ENCODE measurements around the gene ACVR2B.
A peak's percentile ranks its signal among the peaks of the same experiment; 100 is the strongest.

Gene ACVR2B

DNA sequence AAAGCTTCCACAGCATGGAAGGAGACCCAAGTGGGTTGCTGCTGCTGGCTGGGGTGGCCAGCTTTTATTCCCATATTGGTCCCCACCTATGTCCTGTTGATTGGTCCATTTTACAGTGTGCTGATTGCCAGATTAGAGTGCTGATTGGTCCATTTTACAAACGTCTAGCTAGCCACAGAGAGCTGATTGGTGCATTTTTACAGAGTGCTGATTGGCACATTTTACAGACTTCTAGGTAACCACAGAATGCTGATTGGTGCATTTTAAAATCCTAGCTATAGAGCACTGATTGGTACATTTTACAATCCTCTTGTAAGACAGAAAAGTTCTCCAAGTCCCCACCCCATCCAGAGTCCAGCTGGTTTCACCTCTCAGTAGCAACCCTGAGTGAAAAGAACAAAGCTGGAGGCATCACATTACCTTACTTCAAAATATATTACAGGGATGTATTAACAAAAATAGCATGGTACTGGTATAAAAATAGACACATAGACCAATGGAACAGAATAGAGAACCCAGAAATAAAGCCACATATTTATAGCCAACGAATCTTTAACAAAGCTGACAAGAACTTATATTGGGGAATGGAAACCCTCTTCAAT lies 7.5 kb upstream of the ACVR2B start:
- WGBS (ENCODE audit: insufficient coverage, insufficient read length): no CpG with 5 or more reads among the region's 2 CpGs
- H3K27ac ChIP-seq (ENCODE audit: low read length): no peak overlapping the region
- no peak for DNase-seq (ENCODE audit: low read depth, low spot score)
- H3K9me3 ChIP-seq (ENCODE audit: control insufficient read depth, insufficient read depth, low read length): no peaks in the 10 kb centered on the region
- H3K4me1 ChIP-seq (ENCODE audit: control insufficient read depth, insufficient read depth, low read length): no peaks in the 10 kb centered on the region
- no peaks in the 10 kb centered on the region for H3K36me3 ChIP-seq (ENCODE audit: control insufficient read depth, insufficient read depth, low read length)
- no peak overlapping the region for H3K4me3 ChIP-seq (ENCODE audit: low read length)
- no peaks in the 10 kb centered on the region for H3K27me3 ChIP-seq (ENCODE audit: control insufficient read depth, insufficient read depth, low read length)

DNA sequence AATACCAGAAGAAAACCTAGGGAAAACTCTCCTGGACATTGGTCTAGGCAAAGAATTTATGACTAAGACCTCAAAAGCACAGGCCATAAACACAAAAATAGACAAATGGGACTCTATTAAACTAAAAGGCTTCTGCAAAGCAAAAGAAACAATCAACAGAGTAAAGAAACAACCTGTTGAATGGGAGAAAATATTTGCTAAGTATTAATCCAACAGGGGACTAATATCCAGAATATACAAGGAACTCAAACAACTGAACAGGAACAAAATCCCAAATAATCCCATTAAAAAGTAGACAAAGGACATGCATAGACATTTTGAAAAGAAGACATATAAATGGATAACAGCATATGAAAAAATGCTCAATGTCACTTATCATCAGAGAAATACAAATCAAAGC lies 6.9 kb upstream of the ACVR2B start:
- Histone ChIP-seq H3K27me3 (ENCODE audit: control insufficient read depth, insufficient read depth, low read length) (no peaks in the 10 kb centered on the region), H3K4me1 (ENCODE audit: control insufficient read depth, insufficient read depth, low read length) (no peaks in the 10 kb centered on the region), H3K4me3 (ENCODE audit: low read length) (no peak overlapping the region), H3K27ac (ENCODE audit: low read length) (no peak overlapping the region), H3K36me3 (ENCODE audit: control insufficient read depth, insufficient read depth, low read length) (no peaks in the 10 kb centered on the region), H3K9me3 (ENCODE audit: control insufficient read depth, insufficient read depth, low read length) (no peaks in the 10 kb centered on the region)
- DNase-seq (ENCODE audit: low read depth, low spot score): no peak

DNA sequence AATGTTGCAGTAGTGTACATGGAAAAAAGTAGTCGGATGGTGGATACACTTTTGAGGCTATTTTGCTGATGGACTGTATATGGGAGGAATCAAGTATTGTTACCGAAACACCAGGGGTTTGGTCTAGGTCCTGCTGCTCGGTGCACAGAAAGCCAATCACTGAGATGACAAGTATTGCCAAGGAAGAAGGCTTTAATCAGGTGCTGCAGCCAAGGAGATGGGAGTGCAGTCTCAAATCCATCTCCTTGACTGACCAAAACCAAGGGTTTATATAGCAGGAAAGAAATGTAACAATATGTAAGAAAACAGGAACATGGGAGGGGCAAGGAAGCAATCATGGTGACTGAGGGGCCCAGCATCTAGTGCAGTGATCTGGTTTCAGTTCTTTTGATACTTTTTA lies 2.8 kb upstream of the ACVR2B start:
- Histone ChIP-seq H3K27ac (ENCODE audit: low read length) (no peak overlapping the region), H3K4me1 (ENCODE audit: control insufficient read depth, insufficient read depth, low read length) (peaks cover 2% of the 10 kb centered on the region; the same call in 1 of the 2 replicates), H3K27me3 (ENCODE audit: control insufficient read depth, insufficient read depth, low read length) (no peaks in the 10 kb centered on the region), H3K4me3 (ENCODE audit: low read length) (no peak overlapping the region), H3K9me3 (ENCODE audit: control insufficient read depth, insufficient read depth, low read length) (no peaks in the 10 kb centered on the region), H3K36me3 (ENCODE audit: control insufficient read depth, insufficient read depth, low read length) (no peaks in the 10 kb centered on the region; the same call in 1 of the 2 replicates)
- no CpG with 5 or more reads among the region's 3 CpGs for WGBS (ENCODE audit: insufficient coverage, insufficient read length)
- DNase-seq (ENCODE audit: low read depth, low spot score): no peak

DNA sequence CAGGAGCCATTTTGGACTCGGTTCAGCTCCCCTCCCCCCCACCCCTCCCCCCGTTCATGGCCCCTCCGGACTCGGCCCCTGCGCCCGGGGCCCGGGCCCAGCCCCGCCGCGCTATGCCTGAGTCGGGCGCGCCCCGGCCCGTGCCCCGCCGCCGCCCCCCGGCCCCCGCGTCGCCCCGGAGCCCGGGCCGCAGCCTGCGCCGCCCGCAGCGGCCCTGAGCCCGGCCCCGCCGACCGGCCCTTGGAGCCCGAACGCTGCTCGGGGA lies 155 bp downstream of the ACVR2B start:
- no peak overlapping the region for H3K27ac ChIP-seq (ENCODE audit: low read length)
- no CpG with 5 or more reads among the region's 36 CpGs for WGBS (ENCODE audit: insufficient coverage, insufficient read length)

DNA sequence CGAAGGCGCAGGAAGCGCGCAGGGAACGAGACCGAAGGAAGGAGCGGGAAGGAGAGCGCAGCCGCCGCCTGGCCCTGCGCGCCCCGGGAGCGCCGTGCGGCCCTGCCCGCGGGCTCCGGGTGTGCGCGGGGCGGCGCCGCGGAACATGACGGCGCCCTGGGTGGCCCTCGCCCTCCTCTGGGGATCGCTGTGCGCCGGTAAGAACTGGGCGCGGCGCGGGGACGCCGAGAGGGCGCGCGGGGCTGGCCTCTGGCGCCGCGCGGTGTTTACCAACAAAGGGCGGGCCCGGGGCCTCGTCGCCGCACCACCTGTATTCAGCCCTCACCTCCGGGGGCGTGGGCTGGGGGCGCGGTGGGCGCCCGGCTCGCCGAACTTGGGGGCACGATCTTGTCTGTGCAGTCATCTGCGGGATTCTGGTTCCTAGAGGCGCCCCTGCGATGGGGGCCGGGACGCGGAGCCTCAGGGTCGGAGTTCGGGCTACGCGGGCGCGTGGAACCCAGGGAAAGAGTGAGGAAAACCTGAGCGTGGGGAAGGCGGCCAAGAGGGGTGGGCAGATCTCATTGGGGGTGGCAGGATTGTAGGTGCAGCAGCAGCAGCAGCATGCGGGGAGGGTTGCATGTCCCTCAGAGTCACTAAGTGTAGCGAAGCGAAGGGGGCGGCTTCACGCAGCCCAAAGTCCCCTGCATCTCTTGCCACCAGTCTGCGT lies 641 bp downstream of the ACVR2B start:
- no peak overlapping the region for H3K27ac ChIP-seq (ENCODE audit: low read length)

More for the DNA sequence above, 155 bp downstream of the ACVR2B start:
- Histone ChIP-seq H3K9me3 (ENCODE audit: control insufficient read depth, insufficient read depth, low read length) (no peaks in the 10 kb centered on the region), H3K36me3 (ENCODE audit: control insufficient read depth, insufficient read depth, low read length) (no peaks in the 10 kb centered on the region; the same call in 1 of the 2 replicates), H3K4me1 (ENCODE audit: control insufficient read depth, insufficient read depth, low read length) (peaks cover 4% of the 10 kb centered on the region), H3K27me3 (ENCODE audit: control insufficient read depth, insufficient read depth, low read length) (no peaks in the 10 kb centered on the region), H3K4me3 (ENCODE audit: low read length) (peak overlapping the region; percentile 99)
- no peak for DNase-seq (ENCODE audit: low read depth, low spot score)

DNA sequence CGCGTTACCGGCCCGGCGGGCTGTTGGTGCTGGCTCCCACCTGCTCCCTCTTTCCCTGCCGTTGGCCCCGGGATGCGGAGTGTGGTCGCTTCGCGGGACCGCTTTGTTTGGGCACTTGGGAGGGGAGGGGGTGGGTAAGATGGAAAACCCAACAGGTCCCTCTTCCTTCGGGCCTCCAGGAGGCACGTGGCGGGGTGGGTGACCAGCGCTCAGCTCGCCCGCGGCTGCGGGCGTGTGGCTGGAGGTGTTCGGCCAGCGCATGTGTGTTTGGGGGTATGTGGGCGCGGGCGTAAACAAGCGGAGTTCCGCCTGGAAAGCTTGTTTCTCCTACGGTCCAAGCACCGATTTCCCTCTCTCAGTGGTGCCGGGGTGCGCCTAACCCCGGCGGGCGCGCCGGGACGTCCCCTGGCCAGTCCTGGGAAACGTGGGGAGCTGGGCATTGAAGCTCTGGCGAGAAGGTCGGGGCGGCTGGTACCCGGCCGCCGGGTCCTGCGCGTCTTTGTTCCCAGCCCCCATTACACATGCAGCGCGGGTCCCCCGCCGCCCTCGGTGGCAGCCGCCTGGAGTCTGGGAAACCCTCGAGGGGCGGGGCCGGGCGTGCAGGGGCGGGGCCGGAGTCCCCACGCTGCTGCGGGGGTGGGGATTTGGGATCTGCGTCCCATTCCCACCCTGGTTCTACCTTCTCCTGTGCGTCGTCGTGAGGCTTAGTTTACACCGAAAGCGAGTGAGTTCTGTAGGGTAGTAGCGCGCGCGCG lies 1.4 kb downstream of the ACVR2B start:
- no CpG with 5 or more reads among the region's 72 CpGs for WGBS (ENCODE audit: insufficient coverage, insufficient read length)
- DNase-seq (ENCODE audit: low read depth, low spot score): peak; percentile 73
- peaks cover 10% of the 10 kb centered on the region for H3K4me1 ChIP-seq (ENCODE audit: control insufficient read depth, insufficient read depth, low read length)

More for the DNA sequence above, 641 bp downstream of the ACVR2B start:
- no peaks in the 10 kb centered on the region for H3K9me3 ChIP-seq (ENCODE audit: control insufficient read depth, insufficient read depth, low read length)
- DNase-seq (ENCODE audit: low read depth, low spot score): no peak
- peaks cover 8% of the 10 kb centered on the region for H3K4me1 ChIP-seq (ENCODE audit: control insufficient read depth, insufficient read depth, low read length)
- H3K27me3 ChIP-seq (ENCODE audit: control insufficient read depth, insufficient read depth, low read length): no peaks in the 10 kb centered on the region
- no CpG with 5 or more reads among the region's 78 CpGs for WGBS (ENCODE audit: insufficient coverage, insufficient read length)
- H3K4me3 ChIP-seq (ENCODE audit: low read length): peak overlapping the region; percentile 99
- H3K36me3 ChIP-seq (ENCODE audit: control insufficient read depth, insufficient read depth, low read length): no peaks in the 10 kb centered on the region; the same call in 1 of the 2 replicates

DNA sequence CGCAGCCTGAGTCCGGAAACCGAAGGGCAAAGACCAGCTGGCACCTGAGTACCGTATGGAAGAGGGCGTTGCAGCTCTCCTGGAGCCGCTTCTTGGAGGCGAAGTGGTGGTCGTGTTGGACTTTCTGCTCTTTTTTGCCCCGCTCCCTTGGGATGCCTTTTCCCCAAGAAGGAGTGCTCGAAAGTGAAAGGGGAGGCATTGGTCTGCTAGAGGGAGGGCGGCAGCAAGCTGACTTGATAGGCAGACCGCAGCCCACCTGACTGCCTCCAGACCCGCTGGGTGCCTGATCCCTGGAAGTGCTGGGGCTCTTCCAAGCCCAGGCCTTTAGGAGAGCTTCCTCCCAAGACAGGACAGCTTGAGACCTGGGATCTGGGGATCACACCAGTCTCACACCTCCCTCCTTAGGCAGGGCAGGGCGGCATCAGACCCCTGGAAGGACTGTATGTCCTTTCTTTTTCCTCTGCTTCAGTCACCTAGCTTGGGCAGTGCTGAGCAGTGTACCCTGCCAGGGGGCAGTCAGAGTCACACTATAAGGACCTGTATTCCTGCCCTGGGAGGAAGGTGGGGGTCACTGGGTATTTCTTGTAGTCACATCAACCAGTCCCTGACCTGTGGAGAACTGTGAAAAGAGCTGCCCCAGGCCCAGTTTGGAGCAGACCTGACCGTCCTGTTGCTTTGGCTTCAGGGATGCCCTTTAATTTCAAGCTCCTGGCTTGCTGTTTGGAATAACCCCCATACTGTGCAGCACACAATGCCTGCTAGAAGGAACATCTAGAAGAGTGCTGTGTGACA lies 2.1 kb downstream of the ACVR2B start:
- H3K27me3 ChIP-seq (ENCODE audit: control insufficient read depth, insufficient read depth, low read length): no peaks in the 10 kb centered on the region
- no peaks in the 10 kb centered on the region; the same call in 1 of the 2 replicates for H3K36me3 ChIP-seq (ENCODE audit: control insufficient read depth, insufficient read depth, low read length)
- H3K4me1 ChIP-seq (ENCODE audit: control insufficient read depth, insufficient read depth, low read length): peaks cover 10% of the 10 kb centered on the region
- H3K4me3 ChIP-seq (ENCODE audit: low read length): peak overlapping the region; percentile 99; the same call in 1 of the 2 replicates
- no peak overlapping the region for H3K27ac ChIP-seq (ENCODE audit: low read length)
- no CpG with 5 or more reads among the region's 15 CpGs for WGBS (ENCODE audit: insufficient coverage, insufficient read length)
- H3K9me3 ChIP-seq (ENCODE audit: control insufficient read depth, insufficient read depth, low read length): no peaks in the 10 kb centered on the region
- peak; percentile 25 for DNase-seq (ENCODE audit: low read depth, low spot score)

More for the DNA sequence above, 1.4 kb downstream of the ACVR2B start:
- Histone ChIP-seq H3K27ac (ENCODE audit: low read length) (no peak overlapping the region), H3K36me3 (ENCODE audit: control insufficient read depth, insufficient read depth, low read length) (no peaks in the 10 kb centered on the region; the same call in 1 of the 2 replicates), H3K4me3 (ENCODE audit: low read length) (peak overlapping the region; percentile 99), H3K9me3 (ENCODE audit: control insufficient read depth, insufficient read depth, low read length) (no peaks in the 10 kb centered on the region), H3K27me3 (ENCODE audit: control insufficient read depth, insufficient read depth, low read length) (no peaks in the 10 kb centered on the region)

DNA sequence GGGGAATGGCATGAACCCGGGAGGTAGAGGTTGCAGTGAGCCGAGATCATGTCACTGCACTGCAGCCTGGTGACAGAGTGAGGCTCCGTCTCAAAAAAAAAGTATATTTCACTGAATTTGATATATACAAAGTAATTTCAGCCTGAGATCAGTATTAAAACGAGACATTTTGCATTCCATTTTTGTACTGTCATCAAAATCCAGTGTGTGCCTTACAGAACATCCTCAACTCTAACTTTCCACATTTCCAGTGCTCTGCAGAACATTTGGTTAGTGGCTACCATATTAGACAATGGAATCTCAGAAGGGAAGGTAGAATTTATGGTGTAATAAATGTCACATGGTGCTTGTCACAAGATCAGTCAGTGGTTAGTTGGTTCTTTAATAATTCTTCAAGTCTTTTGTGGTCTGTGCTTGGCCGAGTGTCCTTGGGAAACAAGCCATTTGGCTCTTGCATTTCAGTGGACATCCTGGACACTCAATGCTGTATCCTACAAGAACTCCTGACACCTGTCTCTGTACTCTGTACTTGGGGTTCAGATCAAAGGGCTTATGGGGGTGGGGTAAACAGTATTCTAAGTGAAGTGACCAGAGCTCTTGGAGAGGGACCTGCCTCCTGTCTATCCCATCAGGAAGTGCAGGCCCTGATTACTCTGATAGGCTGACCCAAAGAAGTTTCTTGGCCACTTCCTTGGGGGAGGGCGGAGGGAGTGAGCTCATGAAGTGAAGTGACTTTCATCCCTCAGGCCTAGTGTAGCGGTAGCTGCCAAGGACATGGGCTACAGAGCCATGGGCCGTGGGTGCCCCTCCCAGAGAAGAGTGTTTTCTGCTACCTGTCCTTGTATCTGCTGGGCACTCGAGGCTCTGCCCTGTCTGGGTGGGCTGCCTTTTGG lies 3.7 kb downstream of the ACVR2B start:
- Histone ChIP-seq H3K4me1 (ENCODE audit: control insufficient read depth, insufficient read depth, low read length) (peaks cover 10% of the 10 kb centered on the region), H3K27ac (ENCODE audit: low read length) (no peak overlapping the region), H3K36me3 (ENCODE audit: control insufficient read depth, insufficient read depth, low read length) (no peaks in the 10 kb centered on the region; the same call in none of the 2 replicates), H3K27me3 (ENCODE audit: control insufficient read depth, insufficient read depth, low read length) (no peaks in the 10 kb centered on the region), H3K9me3 (ENCODE audit: control insufficient read depth, insufficient read depth, low read length) (no peaks in the 10 kb centered on the region), H3K4me3 (ENCODE audit: low read length) (no peak overlapping the region)
- WGBS (ENCODE audit: insufficient coverage, insufficient read length): no CpG with 5 or more reads among the region's 9 CpGs
- DNase-seq (ENCODE audit: low read depth, low spot score): no peak

DNA sequence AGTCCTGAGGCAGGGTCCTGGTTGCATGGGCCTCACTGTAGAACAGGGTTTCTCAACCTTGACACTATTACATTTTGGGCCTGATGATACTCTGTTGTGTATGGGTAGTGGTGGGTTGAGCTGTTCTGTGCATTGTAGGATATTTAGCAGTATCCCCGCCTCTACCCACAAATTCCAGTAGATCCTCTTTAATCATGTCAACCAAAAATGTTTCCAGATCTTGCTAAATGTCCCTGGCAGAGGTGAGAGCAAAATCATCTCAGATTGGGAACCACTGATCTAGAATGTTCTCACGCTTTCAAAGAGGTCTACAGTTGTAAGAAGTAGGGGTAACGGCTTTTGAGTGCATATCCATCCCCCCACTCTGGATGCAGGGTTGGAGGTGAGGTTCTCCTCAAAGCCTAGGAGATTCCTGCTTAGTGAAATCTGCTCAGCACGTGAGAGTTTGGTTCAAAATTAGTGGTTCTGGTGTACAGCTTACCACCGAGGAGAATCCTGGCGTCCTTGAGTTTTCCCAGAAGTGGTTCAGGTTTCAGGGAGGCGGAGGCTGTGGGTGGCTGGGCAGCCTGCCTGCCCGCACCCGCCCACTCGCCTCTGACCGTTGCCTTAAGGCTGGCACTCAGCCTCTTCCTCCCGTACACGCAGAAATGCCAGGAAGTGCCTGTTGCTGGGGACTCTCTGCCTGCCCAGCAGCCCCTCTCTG lies 5.3 kb downstream of the ACVR2B start:
- no peak overlapping the region for H3K4me3 ChIP-seq (ENCODE audit: low read length)
- no peaks in the 10 kb centered on the region; the same call in none of the 2 replicates for H3K36me3 ChIP-seq (ENCODE audit: control insufficient read depth, insufficient read depth, low read length)
- WGBS (ENCODE audit: insufficient coverage, insufficient read length): no CpG with 5 or more reads among the region's 13 CpGs
- H3K27me3 ChIP-seq (ENCODE audit: control insufficient read depth, insufficient read depth, low read length): no peaks in the 10 kb centered on the region
- peaks cover 10% of the 10 kb centered on the region for H3K4me1 ChIP-seq (ENCODE audit: control insufficient read depth, insufficient read depth, low read length)
- no peak for DNase-seq (ENCODE audit: low read depth, low spot score)
- no peak overlapping the region for H3K27ac ChIP-seq (ENCODE audit: low read length)
- H3K9me3 ChIP-seq (ENCODE audit: control insufficient read depth, insufficient read depth, low read length): no peaks in the 10 kb centered on the region

All from iPS DF 6.9 (cell line).